Endodermal cell (in vitro differentiated cells): ENCODE measurements around the gene SHE. TPM values are rescaled to one million over a fixed set of nuclear protein-coding genes. Genes with fewer than 3 reads are reported as not detected.
A peak's percentile ranks its signal among the peaks of the same experiment; 100 is the strongest.

Experiments
- DNase-seq: peaks from one replicate; pipeline ENCODE4 v3.0.0-alpha.2; 2017
- H3K27ac ChIP-seq: 2 replicates; pipeline ENCODE4 v1.5.1; 2013; ENCODE audit warnings: mild to moderate bottlenecking, low read depth, low read length, moderate library complexity
- H3K27me3 ChIP-seq: 2 replicates; pipeline ENCODE4 v1.6.1; 2013; ENCODE audit warnings: mild to moderate bottlenecking, low read length, moderate library complexity; ENCODE audit not compliant: insufficient read depth, control insufficient read depth, poor library complexity, severe bottlenecking
- H3K36me3 ChIP-seq: 2 replicates; pipeline ENCODE4 v1.7.0; 2013; ENCODE audit warnings: mild to moderate bottlenecking, low read length, moderate library complexity; ENCODE audit not compliant: control insufficient read depth, insufficient read depth
- H3K4me1 ChIP-seq: one replicate; pipeline ENCODE4 v1.7.0; 2013; ENCODE audit warnings: low read length; ENCODE audit not compliant: control insufficient read depth, insufficient read depth
- H3K4me3 ChIP-seq: 2 replicates; pipeline ENCODE4 v1.5.1; 2013; ENCODE audit warnings: mild to moderate bottlenecking, low read length, moderate library complexity
- H3K9ac ChIP-seq: 2 replicates; pipeline ENCODE4 v1.6.1; 2013; ENCODE audit warnings: mild to moderate bottlenecking, low read length, moderate library complexity; ENCODE audit not compliant: poor library complexity, severe bottlenecking; ENCODE audit errors: extremely low read depth
- H3K9me3 ChIP-seq: 2 replicates; pipeline ENCODE4 v1.6.1; 2013; ENCODE audit warnings: mild to moderate bottlenecking, low read length, moderate library complexity; ENCODE audit not compliant: control insufficient read depth
- H3K27ac Mint-ChIP-seq: 2 replicates; pipeline ENCODE4 v1.8.0; 2020; ENCODE audit warnings: mixed read lengths
- H3K27me3 Mint-ChIP-seq: 2 replicates; pipeline ENCODE4 v1.8.0; 2021; ENCODE audit warnings: mild to moderate bottlenecking, mixed read lengths; ENCODE audit not compliant: insufficient read depth
- H3K36me3 Mint-ChIP-seq: 2 replicates; pipeline ENCODE4 v1.8.0; 2020; ENCODE audit warnings: low read depth, mixed read lengths
- H3K4me1 Mint-ChIP-seq: 2 replicates; pipeline ENCODE4 v1.8.0; 2020; ENCODE audit warnings: mixed read lengths
- H3K4me3 Mint-ChIP-seq: 2 replicates; pipeline ENCODE4 v1.8.0; 2020; ENCODE audit warnings: mild to moderate bottlenecking, moderate library complexity, mixed read lengths
- H3K9me3 Mint-ChIP-seq: 2 replicates; pipeline ENCODE4 v1.8.0; 2020; ENCODE audit warnings: mild to moderate bottlenecking, mixed read lengths
- WGBS, 2 experiments: methylation state at CpG; one replicate each; pipeline versions ENCODE4 v1.1.5 to v1.1.7; 2013; ENCODE audit warnings: missing lambda C conversion rate in 2 of 2, mixed read lengths in 1 of 2; ENCODE audit not compliant: insufficient coverage in 1 of 2, insufficient read length in 1 of 2; 5-methylcytosine and 5-hydroxymethylcytosine counted together
- total RNA-seq, 2 donors: library from RNA; stranded (reverse); fragmentation: NEBNext Ultra II Directional in 1 of 2; extraction: Animal tissue kit (Norgen Biotek cat#: 25700) in 1 of 2; gene quantifications; 2 replicates in 1 of 2; 3 replicates in 1 of 2; pipeline ENCODE4 v1.2.1, GENCODE V29; 2021
- TF ChIP-seq, protein P1 (sequence below): fragments of 200-600 bp; sonication (generic); conservative IDR thresholded peaks from 2 replicates; pipeline ENCODE4 v1.5.0; 2021; ENCODE audit warnings: antibody characterized with exemption, mild to moderate bottlenecking

Gene SHE
- total RNA-seq, 2 donors from 2014 or later, result 0.24 to 0.35 TPM

DNA sequence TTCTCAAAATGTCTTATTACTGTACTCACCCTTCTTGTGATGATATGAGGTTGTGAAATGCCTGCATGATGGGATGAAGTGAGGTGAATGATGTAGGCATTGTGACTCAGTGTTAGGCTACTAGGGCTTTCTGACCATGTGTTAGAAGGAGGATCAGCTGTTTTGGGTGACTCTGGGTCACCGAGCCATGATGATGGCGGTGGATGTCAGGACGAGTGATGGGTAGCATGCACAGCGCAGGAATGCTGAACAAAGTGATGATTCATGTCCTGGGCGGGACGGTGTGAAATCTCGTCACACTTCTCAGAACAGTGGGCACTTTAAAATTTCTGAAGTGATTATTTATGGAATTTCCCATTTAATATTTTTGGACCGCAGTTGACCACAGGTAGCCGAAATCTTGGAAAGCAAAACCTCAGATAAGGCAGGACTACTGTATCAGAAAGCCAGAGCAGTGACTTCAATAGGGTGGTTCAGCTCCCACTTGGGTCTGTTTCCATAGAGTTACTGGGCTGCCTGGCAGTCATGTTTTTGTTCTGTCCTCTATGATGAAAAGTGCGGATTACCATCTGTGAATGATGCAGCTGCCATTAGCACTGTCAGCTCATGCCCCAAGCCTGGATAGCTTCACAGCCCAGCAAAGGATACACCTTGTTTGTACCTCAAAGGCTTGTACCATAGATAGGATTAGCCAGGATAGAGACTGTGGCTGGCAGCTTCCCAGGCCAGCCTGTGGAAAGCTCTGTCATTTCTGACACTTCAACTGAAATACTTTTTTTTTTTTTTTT, 70.4 kb downstream of the SHE start:
- TF ChIP-seq, protein P1, sequence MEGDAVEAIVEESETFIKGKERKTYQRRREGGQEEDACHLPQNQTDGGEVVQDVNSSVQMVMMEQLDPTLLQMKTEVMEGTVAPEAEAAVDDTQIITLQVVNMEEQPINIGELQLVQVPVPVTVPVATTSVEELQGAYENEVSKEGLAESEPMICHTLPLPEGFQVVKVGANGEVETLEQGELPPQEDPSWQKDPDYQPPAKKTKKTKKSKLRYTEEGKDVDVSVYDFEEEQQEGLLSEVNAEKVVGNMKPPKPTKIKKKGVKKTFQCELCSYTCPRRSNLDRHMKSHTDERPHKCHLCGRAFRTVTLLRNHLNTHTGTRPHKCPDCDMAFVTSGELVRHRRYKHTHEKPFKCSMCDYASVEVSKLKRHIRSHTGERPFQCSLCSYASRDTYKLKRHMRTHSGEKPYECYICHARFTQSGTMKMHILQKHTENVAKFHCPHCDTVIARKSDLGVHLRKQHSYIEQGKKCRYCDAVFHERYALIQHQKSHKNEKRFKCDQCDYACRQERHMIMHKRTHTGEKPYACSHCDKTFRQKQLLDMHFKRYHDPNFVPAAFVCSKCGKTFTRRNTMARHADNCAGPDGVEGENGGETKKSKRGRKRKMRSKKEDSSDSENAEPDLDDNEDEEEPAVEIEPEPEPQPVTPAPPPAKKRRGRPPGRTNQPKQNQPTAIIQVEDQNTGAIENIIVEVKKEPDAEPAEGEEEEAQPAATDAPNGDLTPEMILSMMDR, result no peak
- Mint-ChIP-seq H3K4me1 (peaks cover 9% of the 10 kb centered on the region), H3K9me3 (no peaks in the 10 kb centered on the region), H3K27ac (no peak overlapping the region), H3K36me3 (no peaks in the 10 kb centered on the region), H3K4me3 (no peak overlapping the region), H3K27me3 (peaks cover 9% of the 10 kb centered on the region)
- WGBS, 2 experiments, result 92 to 95% methylated on average over 10 of the region's 10 CpGs
- H3K4me1 ChIP-seq, result peaks cover 5% of the 10 kb centered on the region
- H3K27ac ChIP-seq, result no peak overlapping the region
- H3K36me3 ChIP-seq, result no peaks in the 10 kb centered on the region
- peak; percentile 38 for DNase-seq
- no peak overlapping the region for H3K9ac ChIP-seq
- H3K27me3 ChIP-seq, result no peaks in the 10 kb centered on the region
- H3K9me3 ChIP-seq, result no peaks in the 10 kb centered on the region
- H3K4me3 ChIP-seq, result no peak overlapping the region

DNA sequence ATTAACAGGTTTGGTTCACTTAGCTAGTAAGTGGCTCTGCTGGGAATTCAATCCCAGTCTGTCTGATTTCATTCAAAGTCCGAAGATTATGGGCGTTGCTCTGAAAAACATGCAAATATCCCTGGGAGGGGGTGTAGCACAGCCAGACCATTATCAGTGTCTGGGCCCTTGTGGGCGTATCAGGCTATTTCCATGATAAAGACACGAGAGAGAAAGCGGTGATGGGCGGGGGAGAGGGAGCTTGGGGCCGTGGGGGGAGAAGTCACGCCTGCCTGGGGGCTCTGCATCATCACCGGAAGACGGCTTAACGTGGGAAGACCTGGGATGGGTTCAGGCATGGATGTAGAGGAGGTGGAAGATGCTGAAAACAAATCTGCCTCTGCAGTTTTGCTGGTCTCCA, 71.3 kb downstream of the SHE start:
- Histone ChIP-seq H3K36me3 (no peaks in the 10 kb centered on the region), H3K4me1 (peaks cover 5% of the 10 kb centered on the region), H3K4me3 (no peak overlapping the region), H3K9ac (no peak overlapping the region), H3K27me3 (no peaks in the 10 kb centered on the region), H3K9me3 (no peaks in the 10 kb centered on the region), H3K27ac (peak overlapping the region; percentile 63)
- DNase-seq, result peak; percentile 68
- H3K36me3 Mint-ChIP-seq, result no peaks in the 10 kb centered on the region
- no peaks in the 10 kb centered on the region for H3K9me3 Mint-ChIP-seq
- H3K4me1 Mint-ChIP-seq, result peaks cover 9% of the 10 kb centered on the region
- TF ChIP-seq, protein P1, result no peak
- H3K4me3 Mint-ChIP-seq, result no peak overlapping the region
- H3K27ac Mint-ChIP-seq, result no peak overlapping the region
- peaks cover 7% of the 10 kb centered on the region for H3K27me3 Mint-ChIP-seq
- WGBS, 2 experiments, result 20 to 33% methylated on average over 11 of the region's 11 CpGs

DNA sequence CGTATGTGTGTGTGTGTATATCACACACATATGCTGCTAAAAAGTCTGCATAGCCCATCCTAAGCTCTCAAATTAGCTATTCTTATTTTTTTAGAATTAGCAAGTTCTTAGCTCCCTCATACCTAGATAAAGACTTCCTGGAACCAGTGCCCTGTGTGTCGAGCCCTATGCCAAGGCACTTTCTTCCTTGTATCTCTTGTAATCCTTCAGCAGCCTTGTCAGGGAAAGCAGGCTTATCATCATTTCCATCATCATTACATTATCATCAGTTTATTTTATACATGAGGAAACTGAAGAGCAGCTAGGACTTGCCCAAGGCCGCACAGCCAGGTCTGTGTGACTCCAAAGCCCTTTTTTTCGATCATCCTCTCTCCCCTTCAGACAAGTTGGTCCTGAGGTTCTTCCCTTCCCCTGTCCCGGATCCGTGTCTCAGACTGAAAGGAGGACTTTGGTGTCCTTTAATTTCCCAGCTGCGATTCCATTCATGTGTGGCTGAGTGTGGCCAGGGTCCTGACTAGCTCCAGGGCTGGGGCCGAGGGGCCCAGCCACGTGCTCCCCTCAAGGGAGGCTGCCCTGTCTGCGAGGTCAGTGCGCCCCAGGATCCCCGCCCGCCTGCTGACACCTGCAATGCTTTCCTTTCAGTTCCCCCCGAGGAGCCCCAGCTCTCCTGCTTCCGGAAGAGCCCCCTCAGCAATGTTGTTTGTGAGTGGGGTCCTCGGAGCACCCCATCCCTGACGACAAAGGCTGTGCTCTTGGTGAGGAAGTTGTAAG, 72.2 kb downstream of the SHE start:
- Histone ChIP-seq H3K4me1 (peaks cover 5% of the 10 kb centered on the region), H3K36me3 (no peaks in the 10 kb centered on the region), H3K27ac (no peak overlapping the region), H3K9ac (no peak overlapping the region), H3K4me3 (no peak overlapping the region), H3K9me3 (no peaks in the 10 kb centered on the region), H3K27me3 (no peaks in the 10 kb centered on the region)
- TF ChIP-seq, protein P1, result no peak
- DNase-seq, result no peak
- peaks cover 9% of the 10 kb centered on the region for H3K4me1 Mint-ChIP-seq
- no peaks in the 10 kb centered on the region for H3K36me3 Mint-ChIP-seq
- H3K27me3 Mint-ChIP-seq, result peaks cover 7% of the 10 kb centered on the region
- no peak overlapping the region for H3K27ac Mint-ChIP-seq
- WGBS, 2 experiments, result 81 to 93% methylated on average over 5 to 17 of the region's 17 CpGs
- no peak overlapping the region for H3K4me3 Mint-ChIP-seq
- H3K9me3 Mint-ChIP-seq, result no peaks in the 10 kb centered on the region

Other genes starting within 250 kb of the SHE start
- gene HAX1, start 229.8 kb downstream of the SHE start, total RNA-seq, result 10 to 100 TPM; 55.7 to 59.4 TPM
- not detected for gene AQP10, start 181.3 kb downstream of the SHE start, total RNA-seq
- 10 to 100 TPM; 34.1 to 41.5 TPM for gene ATP8B2, start 176.9 kb downstream of the SHE start, total RNA-seq
- 1 to 10 TPM in 1 of 2 donors, under 1 TPM in 1; 0.77 to 1.0 TPM for gene IL6R, start 97.1 kb downstream of the SHE start, total RNA-seq
- gene TDRD10, start 193 bp downstream of the SHE start, total RNA-seq, result not detected
- gene UBE2Q1, start 56.2 kb upstream of the SHE start, total RNA-seq, result 10 to 100 TPM; 83.0 to 94.7 TPM
- gene CHRNB2, start 65.4 kb upstream of the SHE start, total RNA-seq, result under 1 TPM; 0.18 to 0.55 TPM
- gene ADAR, start 105.8 kb upstream of the SHE start, total RNA-seq, result 100 to 1,000 TPM; 148 to 166 TPM